B cell (primary cell): Measurements from ENCODE around the gene ARMC5. TPM values are rescaled to one million over a fixed set of nuclear protein-coding genes. Genes with fewer than 3 reads are reported as not detected.
"Not testable (repeated sequence)": the region's sequence is repeated elsewhere in the genome, so short reads cannot be mapped to it uniquely, and the experiment has no call there.

Source experiments
- ATAC-seq: fragments of 200-7000 bp; cut with Tn5 transposase; one replicate; pipeline ENCODE4 v1.10.0; 2021; ENCODE audit warnings: low read depth, mild to moderate bottlenecking, moderate number of reproducible peaks, moderate library complexity
- CTCF ChIA-PET: fragments of 350-600 bp; sonication (Branson Sonifier 250); formaldehyde crosslinking; loops from one replicate; lab custom pipeline; 2021; ENCODE audit warnings: antibody characterized with exemption, inconsistent platforms; lab: Charles Lee
- POLR2A ChIA-PET: fragments of 350-600 bp; sonication (Branson Sonifier 250); formaldehyde crosslinking; loops from one replicate; lab custom pipeline; 2021; ENCODE audit warnings: antibody characterized with exemption; lab: Charles Lee
- DNase-seq: peaks from one replicate; pipeline ENCODE4 v3.0.0; 2013
- H2AFZ ChIP-seq: 2 replicates; pipeline ENCODE4 v1.6.1; 2012; ENCODE audit warnings: mild to moderate bottlenecking, low read depth, low read length; ENCODE audit not compliant: insufficient read depth, poor library complexity, severe bottlenecking
- H3K27ac ChIP-seq, 2 donors: 1 replicate in 1 of 2; 2 replicates in 1 of 2; pipeline ENCODE4 v1.5.1; 2012 to 2013; ENCODE audit warnings: low read length in 2 of 2, mild to moderate bottlenecking in 2 of 2, moderate library complexity in 1 of 2
- H3K27me3 ChIP-seq, 4 experiments: fragments of 200-600 bp in 1 of 4; sonication (generic) in 1 of 4; replicated peaks in 1 of 4; 1 replicate in 2 of 4; 2 replicates in 2 of 4; pipeline versions ENCODE4 v1.6.1 to v1.7.0; 2013 to 2016; ENCODE audit warnings: low read length in 3 of 4, mild to moderate bottlenecking in 2 of 4, mixed read lengths in 1 of 4, moderate library complexity in 1 of 4; ENCODE audit not compliant: insufficient read depth in 4 of 4, control insufficient read depth in 3 of 4; ENCODE audit errors: control extremely low read depth in 1 of 4
- H3K36me3 ChIP-seq, 2 experiments: replicated peaks in 1 of 2; 1 replicate in 1 of 2; 2 replicates in 1 of 2; pipeline versions ENCODE4 v1.6.1 to v1.7.1; 2013; ENCODE audit warnings: low read length in 1 of 2; ENCODE audit not compliant: insufficient read depth in 2 of 2, control insufficient read depth in 1 of 2; ENCODE audit errors: control extremely low read depth in 1 of 2, extremely low read depth in 1 of 2
- H3K4me1 ChIP-seq, 2 donors: fragments of 200-600 bp in 1 of 2; sonication (generic) in 1 of 2; 1 replicate in 1 of 2; 2 replicates in 1 of 2; pipeline versions ENCODE4 v1.5.1 to v1.6.1; 2013 to 2017; ENCODE audit warnings: low read length in 2 of 2; ENCODE audit not compliant: control insufficient read depth in 2 of 2, insufficient read depth in 2 of 2
- H3K4me2 ChIP-seq: replicated peaks from 2 replicates; pipeline ENCODE3; 2012; ENCODE audit warnings: mild to moderate bottlenecking, low read depth, low read length; ENCODE audit not compliant: poor library complexity, severe bottlenecking
- H3K4me3 ChIP-seq, 5 experiments: fragments of 200-600 bp in 1 of 5; sonication (generic) in 1 of 5; 1 replicate in 3 of 5; 2 replicates in 2 of 5; pipeline versions ENCODE4 v1.5.1 to v1.7.0; 2011 to 2016; ENCODE audit warnings: low read length in 4 of 5, mild to moderate bottlenecking in 4 of 5, low read depth in 2 of 5, control low read depth in 1 of 5, moderate library complexity in 1 of 5; ENCODE audit not compliant: insufficient read depth in 1 of 5; ENCODE audit errors: control extremely low read depth in 1 of 5, extremely low read depth in 1 of 5
- H3K79me2 ChIP-seq: fragments of 200-600 bp; sonication (generic); one replicate; pipeline ENCODE4 v1.6.0; 2016; ENCODE audit warnings: low read length; ENCODE audit not compliant: control insufficient read depth, insufficient read depth
- H3K9ac ChIP-seq: fragments of 200-600 bp; sonication (generic); 2 replicates; pipeline ENCODE4 v1.6.1; 2017; ENCODE audit warnings: mild to moderate bottlenecking, low read length, moderate library complexity
- H3K9me3 ChIP-seq, 3 donors: one replicate each; pipeline versions ENCODE4 v1.6.1 to v1.7.1; 2013; ENCODE audit warnings: low read length in 2 of 3; ENCODE audit not compliant: control insufficient read depth in 2 of 3, insufficient read depth in 1 of 3; ENCODE audit errors: control extremely low read depth in 1 of 3
- H4K20me1 ChIP-seq: 2 replicates; pipeline ENCODE4 v1.6.0; 2012; ENCODE audit warnings: mild to moderate bottlenecking, low read length; ENCODE audit not compliant: insufficient read depth, control insufficient read depth, poor library complexity, severe bottlenecking
- H3K27ac Mint-ChIP-seq: one replicate; pipeline ENCODE4 v1.8.0; 2021; ENCODE audit warnings: mixed read lengths
- H3K27me3 Mint-ChIP-seq: one replicate; pipeline ENCODE4 v1.8.0; 2021; ENCODE audit warnings: mixed read lengths
- H3K4me1 Mint-ChIP-seq: one replicate; pipeline ENCODE4 v1.8.0; 2021; ENCODE audit warnings: mixed read lengths
- H3K4me3 Mint-ChIP-seq: one replicate; pipeline ENCODE4 v1.8.0; 2021; ENCODE audit warnings: mixed read lengths
- H3K9me3 Mint-ChIP-seq: one replicate; pipeline ENCODE4 v1.8.0; 2022; ENCODE audit warnings: mixed read lengths; ENCODE audit not compliant: insufficient read depth
- EZH2 ChIP-seq: IDR thresholded peaks from 2 replicates; pipeline ENCODE4 v1.6.1; 2012; ENCODE audit warnings: borderline replicate concordance, low read depth, mild to moderate bottlenecking, moderate library complexity, low read length; ENCODE audit not compliant: insufficient read depth, poor library complexity, severe bottlenecking
- WGBS: methylation state at CpG from one replicate; pipeline ENCODE4 v1.1.5; 2013; ENCODE audit warnings: missing lambda C conversion rate; ENCODE audit not compliant: insufficient coverage; 5-methylcytosine and 5-hydroxymethylcytosine counted together
- intact Hi-C: fragments of 100-400 bp; cut with micrococcal nuclease; formaldehyde crosslinking; loops from one replicate; pipeline ENCODE4 v1.10.0; 2022
- polyA plus RNA-seq: library from polyadenylated mRNA; depleted of rRNA; stranded (reverse); fragments of >200 nt; gene quantifications from 2 replicates; pipeline ENCODE4 v1.2.3, GENCODE V29; 2012
- total RNA-seq, 2 donors: library from RNA; stranded (reverse); fragments of 120-200 nt in 1 of 2; gene quantifications; 1 replicate in 1 of 2; 2 replicates in 1 of 2; pipeline versions ENCODE4 v1.2.3 to v1.2.4, GENCODE V29; 2013 to 2022
- TF ChIP-seq, protein P1 (sequence below): fragments of 200-600 bp; IDR thresholded peaks from one replicate; pipeline ENCODE4 v1.8.0; 2022; ENCODE audit warnings: antibody characterized with exemption, mild to moderate bottlenecking

ARMC5 gene
- total and polyA plus RNA-seq, 2 donors (not counting 1 experiment from before 2014, with no cell fraction given), result 11.7 to 15.4 TPM

- H3K4me1 ChIP-seq, H3K27me3 Mint-ChIP-seq, DNase-seq, H3K9ac ChIP-seq, H3K9me3 ChIP-seq, H3K4me2 ChIP-seq, H3K27ac ChIP-seq, intact Hi-C loops, H3K79me2 ChIP-seq, H3K4me3 Mint-ChIP-seq, ATAC-seq, POLR2A ChIA-PET, H4K20me1 ChIP-seq, H3K9me3 Mint-ChIP-seq, H3K4me3 ChIP-seq, H3K27ac Mint-ChIP-seq, H3K27me3 ChIP-seq, H3K36me3 ChIP-seq, H2AFZ ChIP-seq, H3K4me1 Mint-ChIP-seq: not testable (repeated sequence)
- CTCF ChIA-PET, result interaction anchor here (0.7 to 4.9 kb wide), 4 partner anchors 11 to 491 kb away, joined by 3 to 63 read pairs (median 23); partner anchors contain the start of genes ARMC5 and HSD3B7
- 100% methylated on average over 1 of the region's 6 CpGs for WGBS
Measured at GRCh38 chr16:31445931-31446330, 13.4 kb upstream of the ARMC5 start.

DNA sequence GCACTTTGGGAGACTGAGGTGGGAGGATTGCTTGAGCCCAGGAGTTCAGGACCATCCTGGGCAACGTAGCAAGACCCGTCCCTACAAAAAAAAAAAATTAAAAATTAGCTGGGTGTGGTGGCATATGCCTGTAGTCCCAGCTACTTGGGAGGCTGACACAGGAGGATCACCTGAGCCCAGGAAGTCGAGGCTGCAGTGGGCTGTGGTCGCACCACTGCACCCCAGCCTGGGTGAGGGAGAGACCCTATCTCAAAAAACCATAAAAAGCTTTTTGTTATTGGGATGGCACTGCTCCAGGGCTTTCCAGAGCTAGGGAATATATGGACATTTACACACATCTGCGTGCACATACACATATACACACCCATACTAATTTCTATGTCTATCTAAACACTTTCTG, 8.1 kb upstream of the ARMC5 start:
- H2AFZ ChIP-seq, result no peak overlapping the region
- TF ChIP-seq, protein P1, sequence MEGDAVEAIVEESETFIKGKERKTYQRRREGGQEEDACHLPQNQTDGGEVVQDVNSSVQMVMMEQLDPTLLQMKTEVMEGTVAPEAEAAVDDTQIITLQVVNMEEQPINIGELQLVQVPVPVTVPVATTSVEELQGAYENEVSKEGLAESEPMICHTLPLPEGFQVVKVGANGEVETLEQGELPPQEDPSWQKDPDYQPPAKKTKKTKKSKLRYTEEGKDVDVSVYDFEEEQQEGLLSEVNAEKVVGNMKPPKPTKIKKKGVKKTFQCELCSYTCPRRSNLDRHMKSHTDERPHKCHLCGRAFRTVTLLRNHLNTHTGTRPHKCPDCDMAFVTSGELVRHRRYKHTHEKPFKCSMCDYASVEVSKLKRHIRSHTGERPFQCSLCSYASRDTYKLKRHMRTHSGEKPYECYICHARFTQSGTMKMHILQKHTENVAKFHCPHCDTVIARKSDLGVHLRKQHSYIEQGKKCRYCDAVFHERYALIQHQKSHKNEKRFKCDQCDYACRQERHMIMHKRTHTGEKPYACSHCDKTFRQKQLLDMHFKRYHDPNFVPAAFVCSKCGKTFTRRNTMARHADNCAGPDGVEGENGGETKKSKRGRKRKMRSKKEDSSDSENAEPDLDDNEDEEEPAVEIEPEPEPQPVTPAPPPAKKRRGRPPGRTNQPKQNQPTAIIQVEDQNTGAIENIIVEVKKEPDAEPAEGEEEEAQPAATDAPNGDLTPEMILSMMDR, result no peak
- no peak for TF ChIP-seq EZH2
- H3K27me3 Mint-ChIP-seq, result no peaks in the 10 kb centered on the region
- H3K4me1 ChIP-seq, result peaks cover 8 to 9% of the 10 kb centered on the region in 2 donors
- H3K36me3 ChIP-seq, result no peaks in the 10 kb centered on the region
- no peaks in the 10 kb centered on the region for H3K27me3 ChIP-seq
- no peak overlapping the region for H3K27ac Mint-ChIP-seq
- DNase-seq (no peak), ATAC-seq (no peak)
- H3K4me3 Mint-ChIP-seq, result no peak overlapping the region
- no peak overlapping the region for H3K27ac ChIP-seq
- H3K4me1 Mint-ChIP-seq, result peaks cover 26% of the 10 kb centered on the region
- CTCF ChIA-PET, result interaction anchor here (0.6 to 1.5 kb wide), 3 partner anchors 9 to 232 kb away, joined by 3 to 8 read pairs (median 3); partner anchors contain the start of gene ZNF843
- H3K9ac ChIP-seq, result no peak overlapping the region
- H3K79me2 ChIP-seq, result peaks cover 5% of the 10 kb centered on the region
- H3K9me3 Mint-ChIP-seq, result no peaks in the 10 kb centered on the region
- no peak overlapping the region for H3K4me3 ChIP-seq
- WGBS, result 100% methylated on average over 5 of the region's 5 CpGs
- H3K4me2 ChIP-seq, result no peak overlapping the region
- POLR2A ChIA-PET, result interaction anchor here (0.6 kb wide), 1 partner anchor 334 kb away, joined by 4 read pairs; no protein-coding TSS in a partner anchor
- no peaks in the 10 kb centered on the region for H3K9me3 ChIP-seq
- intact Hi-C loops, result no loop called here
- peaks cover 12% of the 10 kb centered on the region for H4K20me1 ChIP-seq
